ENCODE results near the gene WDR62.
A peak's percentile ranks its signal among the peaks of the same experiment; 100 is the strongest.

WDR62 gene

GRCh38 chr19:36106991-36107390 lies 52.3 kb downstream of the WDR62 start:
- no peak for TF ChIP-seq CTCF (IDR thresholded peaks at IDR 0.05; ENCODE audit: extremely low read depth, missing control alignments)
- DNase-seq (ENCODE audit: low spot score) = no peak

- no peak for TF ChIP-seq CTCF (IDR thresholded peaks at IDR 0.05; ENCODE audit: extremely low read depth, missing control alignments)
- no peak for DNase-seq (ENCODE audit: low spot score)
These were observed 54.0 kb downstream of the WDR62 start for GRCh38 chr19:36108684-36109083.

GRCh38 chr19:36110487-36111199 lies 55.9 kb downstream of the WDR62 start, which contains the start of gene OVOL3:
Gene OVOL3, plus strand, starts transcription at chr19:36111143. Its CDS starts 60 bp downstream, at chr19:36111203.
- no peak for DNase-seq (ENCODE audit: low spot score)
- no peak for TF ChIP-seq CTCF (IDR thresholded peaks at IDR 0.05; ENCODE audit: extremely low read depth, missing control alignments)

GRCh38 chr19:36111200-36111539 lies 56.5 kb downstream of the WDR62 start:
- DNase-seq (ENCODE audit: low spot score) = no peak
- no peak for TF ChIP-seq CTCF (IDR thresholded peaks at IDR 0.05; ENCODE audit: extremely low read depth, missing control alignments)

- no peak for TF ChIP-seq CTCF (IDR thresholded peaks at IDR 0.05; ENCODE audit: extremely low read depth, missing control alignments)
- no peak for DNase-seq (ENCODE audit: low spot score)
These were observed 58.0 kb downstream of the WDR62 start for GRCh38 chr19:36112678-36113077.

- no peak for TF ChIP-seq CTCF (IDR thresholded peaks at IDR 0.05; ENCODE audit: extremely low read depth, missing control alignments)
- no peak for DNase-seq (ENCODE audit: low spot score)
These were observed 58.7 kb downstream of the WDR62 start for GRCh38 chr19:36113425-36113824.

GRCh38 chr19:36113894-36114720 lies 59.4 kb downstream of the WDR62 start:
- DNase-seq (ENCODE audit: low spot score) = peak; percentile 47
- no peak for TF ChIP-seq CTCF (IDR thresholded peaks at IDR 0.05; ENCODE audit: extremely low read depth, missing control alignments)

Data from GM20000 (cell line).